Keratinocyte (primary cell): ENCODE results near the gene CDYL.

Source experiments
- CTCF ChIP-seq, 3 experiments: IDR thresholded peaks in 1 of 3; conservative IDR thresholded peaks in 1 of 3; optimal IDR thresholded peaks in 1 of 3; 2 replicates in 2 of 3; 3 replicates in 1 of 3; pipeline versions ENCODE3 to v1.5.1; 2011; ENCODE audit warnings: low read length in 3 of 3, mild to moderate bottlenecking in 3 of 3, moderate library complexity in 2 of 3, control low read depth in 1 of 3, inconsistent platforms in 1 of 3; ENCODE audit not compliant: insufficient read depth in 2 of 3; ENCODE audit errors: extremely low read depth in 1 of 3
- EZH2 ChIP-seq: IDR thresholded peaks from one replicate; pipeline ENCODE4 v1.6.1; 2012; ENCODE audit warnings: inconsistent platforms, mild to moderate bottlenecking, low read length, moderate library complexity

GRCh38 chr6:4941782-4942672, 165.8 kb downstream of the CDYL start:
- TF ChIP-seq CTCF (optimal IDR thresholded peaks at IDR 0.05 in 1 of 3, IDR thresholded peaks at IDR 0.05 in 1 of 3, conservative IDR thresholded peaks at IDR 0.05 in 1 of 3; ENCODE audit: extremely low read depth in 1 of 3, insufficient read depth in 2 of 3, low read length in 3 of 3) = no peak
- no peak for TF ChIP-seq EZH2
